ENCODE data around the gene MFSD12.

Gene MFSD12

DNA sequence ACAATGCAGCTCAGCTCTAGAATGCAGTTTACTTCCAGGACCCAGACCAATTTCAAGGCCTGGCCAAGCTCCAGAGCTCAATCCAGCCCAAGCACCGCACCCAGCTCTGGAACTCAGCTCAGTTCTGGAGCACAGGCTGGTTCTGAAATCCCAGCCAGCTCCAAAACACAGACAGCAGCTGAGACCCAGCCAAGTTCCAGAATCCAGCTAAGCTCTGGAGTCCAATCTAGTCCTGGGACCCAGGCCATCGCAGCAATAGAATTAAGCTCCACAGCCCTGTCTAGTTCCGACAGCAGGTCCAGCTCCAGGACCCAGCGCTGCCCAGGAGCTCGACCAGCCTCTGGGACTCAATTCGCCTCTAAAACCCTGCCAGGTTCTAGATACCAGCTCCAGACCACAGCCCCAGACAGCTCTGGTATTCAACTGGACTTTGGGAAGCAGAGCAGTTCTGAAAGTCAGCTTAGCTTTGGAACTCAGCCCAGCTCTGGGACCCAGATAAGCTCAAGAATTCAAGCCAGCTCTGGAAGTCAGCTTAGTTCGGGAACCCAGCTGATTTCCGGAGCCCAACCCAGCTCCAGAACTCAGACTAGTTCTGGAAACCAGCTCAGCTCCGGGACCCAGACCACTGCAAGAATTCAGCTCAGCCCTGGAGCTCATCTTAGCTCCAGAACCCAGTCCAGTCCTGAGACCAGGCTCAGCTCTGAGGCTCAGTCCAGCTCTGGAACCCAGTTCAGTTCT lies 34.7 kb upstream of the MFSD12 start:
- TF ChIP-seq, protein P1, sequence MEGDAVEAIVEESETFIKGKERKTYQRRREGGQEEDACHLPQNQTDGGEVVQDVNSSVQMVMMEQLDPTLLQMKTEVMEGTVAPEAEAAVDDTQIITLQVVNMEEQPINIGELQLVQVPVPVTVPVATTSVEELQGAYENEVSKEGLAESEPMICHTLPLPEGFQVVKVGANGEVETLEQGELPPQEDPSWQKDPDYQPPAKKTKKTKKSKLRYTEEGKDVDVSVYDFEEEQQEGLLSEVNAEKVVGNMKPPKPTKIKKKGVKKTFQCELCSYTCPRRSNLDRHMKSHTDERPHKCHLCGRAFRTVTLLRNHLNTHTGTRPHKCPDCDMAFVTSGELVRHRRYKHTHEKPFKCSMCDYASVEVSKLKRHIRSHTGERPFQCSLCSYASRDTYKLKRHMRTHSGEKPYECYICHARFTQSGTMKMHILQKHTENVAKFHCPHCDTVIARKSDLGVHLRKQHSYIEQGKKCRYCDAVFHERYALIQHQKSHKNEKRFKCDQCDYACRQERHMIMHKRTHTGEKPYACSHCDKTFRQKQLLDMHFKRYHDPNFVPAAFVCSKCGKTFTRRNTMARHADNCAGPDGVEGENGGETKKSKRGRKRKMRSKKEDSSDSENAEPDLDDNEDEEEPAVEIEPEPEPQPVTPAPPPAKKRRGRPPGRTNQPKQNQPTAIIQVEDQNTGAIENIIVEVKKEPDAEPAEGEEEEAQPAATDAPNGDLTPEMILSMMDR (conservative IDR thresholded peaks at IDR 0.05; ENCODE audit: low read depth, low read length) = no peak
- DNase-seq (ENCODE audit: low read depth) = no peak
- no peak overlapping the region for H3K4me3 ChIP-seq (ENCODE audit: low read depth, low read length)

DNA sequence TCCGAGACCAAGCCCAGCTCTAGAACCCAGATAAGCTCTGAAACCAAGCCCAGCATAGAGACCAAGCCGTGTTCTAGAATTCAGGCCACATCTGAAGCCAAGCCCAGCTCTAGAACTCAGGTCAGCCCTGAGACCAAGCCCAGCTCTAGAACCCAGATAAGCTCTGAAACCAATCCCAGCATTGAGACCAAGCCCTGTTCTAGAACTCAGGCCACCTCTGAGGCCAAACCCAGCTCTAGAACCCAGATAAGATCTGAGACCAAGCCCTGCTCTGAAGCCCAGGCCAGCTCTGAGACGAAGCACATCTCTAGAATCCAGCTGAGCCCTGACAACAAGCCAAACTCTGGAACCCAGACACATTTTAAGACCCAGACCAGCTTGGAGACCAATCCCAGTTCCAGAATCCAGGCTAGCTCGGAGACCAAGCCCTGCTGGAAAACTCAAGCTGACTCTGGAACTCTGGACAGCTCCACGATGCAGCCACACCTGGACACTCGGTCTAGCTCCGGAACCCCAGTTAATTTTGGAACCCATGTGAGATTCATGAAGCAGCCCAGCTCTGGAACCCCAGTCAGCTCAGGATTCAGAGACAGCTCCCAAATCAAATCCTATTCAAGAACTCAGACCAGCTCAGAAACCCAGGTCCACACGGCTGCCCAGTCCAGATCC lies 33.7 kb upstream of the MFSD12 start:
- TF ChIP-seq, protein P1 (conservative IDR thresholded peaks at IDR 0.05; ENCODE audit: low read depth, low read length) = no peak
- no peak overlapping the region for H3K4me3 ChIP-seq (ENCODE audit: low read depth, low read length)
- no peak for DNase-seq (ENCODE audit: low read depth)

DNA sequence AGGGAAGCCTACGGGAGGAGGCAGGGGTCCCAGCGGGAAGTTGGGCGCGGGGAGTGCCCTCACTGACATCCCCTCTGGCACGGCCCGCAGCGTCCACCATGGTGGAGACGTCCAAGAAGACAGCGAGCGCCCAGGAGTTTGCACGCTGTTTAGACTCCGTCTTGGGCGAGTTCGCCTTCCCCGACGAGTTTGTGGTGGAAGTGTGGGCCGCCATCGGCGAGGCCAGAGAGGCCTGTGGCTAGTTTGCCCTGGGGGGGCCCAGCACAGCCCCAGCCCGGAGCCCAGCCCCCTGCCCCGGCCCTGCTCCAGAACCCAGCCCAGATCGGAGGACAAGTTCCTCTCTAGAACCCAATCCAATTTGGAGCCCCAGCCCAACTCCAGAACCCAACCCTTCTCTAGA lies 32.6 kb upstream of the MFSD12 start:
- TF ChIP-seq, protein P1 (conservative IDR thresholded peaks at IDR 0.05; ENCODE audit: low read depth, low read length) = no peak
- H3K4me3 ChIP-seq (ENCODE audit: low read depth, low read length) = no peak overlapping the region
- DNase-seq (ENCODE audit: low read depth) = no peak

DNA sequence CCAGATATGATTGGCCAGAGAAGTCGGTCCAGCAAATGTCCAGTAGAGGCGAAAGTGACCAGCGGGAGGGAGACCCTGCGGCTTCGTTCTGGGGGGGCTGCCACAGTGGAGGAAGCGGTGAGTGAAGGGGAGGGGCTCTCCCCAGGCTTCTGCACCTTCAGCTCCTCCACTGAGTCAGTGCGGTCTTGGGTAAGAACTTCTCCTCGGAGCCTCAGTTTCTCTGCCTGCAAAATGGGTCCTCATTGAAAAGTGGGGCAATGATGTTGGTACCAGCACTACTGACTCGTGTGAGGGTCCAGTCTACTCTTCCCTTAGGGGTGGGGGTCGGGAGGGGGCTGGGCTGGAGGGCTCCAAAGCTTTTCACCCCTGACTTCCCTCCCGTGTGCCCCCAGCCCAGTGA lies 32.1 kb upstream of the MFSD12 start:
- DNase-seq (ENCODE audit: low read depth) = no peak
- H3K4me3 ChIP-seq (ENCODE audit: low read depth, low read length) = no peak overlapping the region
- TF ChIP-seq, protein P1 (conservative IDR thresholded peaks at IDR 0.05; ENCODE audit: low read depth, low read length) = no peak

DNA sequence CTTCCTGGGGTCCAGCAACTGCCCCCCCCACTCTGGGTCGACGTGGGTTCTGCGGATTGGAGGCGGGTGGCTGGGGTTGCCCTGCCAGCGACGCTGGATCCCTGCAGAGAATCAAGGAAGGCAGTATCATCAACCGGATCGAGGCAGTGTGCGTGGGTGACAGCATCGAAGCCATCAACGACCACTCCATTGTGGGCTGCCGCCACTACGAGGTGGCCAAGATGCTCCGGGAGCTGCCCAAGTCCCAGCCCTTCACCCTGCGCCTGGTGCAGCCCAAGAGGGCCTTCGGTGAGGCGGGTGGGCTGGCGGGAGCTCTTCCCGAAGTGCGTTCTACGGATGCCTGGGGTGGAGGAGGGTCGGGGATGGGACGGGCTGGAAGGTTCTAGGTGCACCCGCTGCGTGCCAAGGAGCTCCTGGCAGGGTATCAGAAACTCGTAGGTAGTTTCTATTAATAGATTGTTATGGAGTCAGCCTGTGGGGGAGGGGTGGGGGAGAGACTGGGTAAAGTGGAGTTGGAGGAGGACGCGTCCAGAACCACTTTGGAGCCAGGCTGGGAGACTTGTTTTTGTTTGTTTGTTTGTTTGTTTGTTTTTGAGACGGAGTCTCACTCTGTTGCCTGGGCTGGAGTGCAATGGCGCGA lies 29.4 kb upstream of the MFSD12 start:
- H3K4me3 ChIP-seq (ENCODE audit: low read depth, low read length) = no peak overlapping the region
- TF ChIP-seq, protein P1 (conservative IDR thresholded peaks at IDR 0.05; ENCODE audit: low read depth, low read length) = no peak
- DNase-seq (ENCODE audit: low read depth) = no peak

DNA sequence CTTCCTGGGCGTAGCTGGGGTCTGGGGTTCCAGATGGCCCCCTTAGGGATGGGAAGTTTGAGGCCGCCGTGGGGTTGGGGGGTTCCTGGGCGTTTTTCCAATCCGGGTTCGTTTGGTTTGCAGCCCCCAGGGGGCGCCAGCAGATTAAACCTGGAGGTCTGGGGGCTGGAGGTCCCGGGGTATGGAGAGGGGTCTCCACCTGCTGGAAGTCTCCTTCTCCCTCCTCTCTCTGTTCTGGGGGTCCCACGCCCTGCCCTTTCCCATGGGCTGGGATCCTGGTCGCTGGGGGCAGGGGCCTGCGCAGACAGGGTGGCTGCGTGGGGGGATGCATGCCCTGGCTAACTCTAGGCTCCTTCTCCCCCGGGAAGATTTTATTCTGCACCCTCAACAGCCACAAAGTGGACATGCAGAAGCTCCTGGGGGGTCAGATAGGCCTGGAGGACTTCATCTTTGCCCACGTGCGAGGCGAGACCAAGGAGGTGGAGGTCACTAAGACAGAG lies 28.8 kb upstream of the MFSD12 start:
- DNase-seq (ENCODE audit: low read depth) = no peak
- H3K4me3 ChIP-seq (ENCODE audit: low read depth, low read length) = peak overlapping the region; percentile 38
- TF ChIP-seq, protein P1 (conservative IDR thresholded peaks at IDR 0.05; ENCODE audit: low read depth, low read length) = peak; percentile 72
